Stomach (tissue), 9 donors: ENCODE data around the gene LINC00305. TPM values are rescaled to one million over a fixed set of nuclear protein-coding genes. Genes with fewer than 3 reads are reported as not detected.

Experiments
- DNase-seq, 2 donors: peaks; one replicate each; pipeline versions ENCODE4 v3.0.0 to v3.0.0-alpha.2; 2013 to 2019
- H3K27ac ChIP-seq, 5 donors: fragments of 200-600 bp in 4 of 5; sonication (generic) in 4 of 5; one replicate each; pipeline ENCODE4 v1.5.1; 2013 to 2019; ENCODE audit warnings: mild to moderate bottlenecking in 1 of 5, moderate library complexity in 1 of 5
- H3K27me3 ChIP-seq, 3 donors: fragments of 200-600 bp; sonication (generic); one replicate each; pipeline ENCODE4 v1.5.1; 2017 to 2019; ENCODE audit warnings: mixed run types in 1 of 3
- H3K36me3 ChIP-seq, 4 donors: fragments of 200-600 bp; sonication (generic); 1 replicate in 3 of 4; 2 replicates in 1 of 4; pipeline ENCODE4 v1.5.1; 2016 to 2019
- H3K4me1 ChIP-seq, 4 donors: fragments of 200-600 bp; sonication (generic); one replicate each; pipeline ENCODE4 v1.5.1; 2016 to 2019
- H3K4me3 ChIP-seq, 4 donors: fragments of 200-600 bp; sonication (generic) in 3 of 4; one replicate each; pipeline ENCODE4 v1.5.1; 2016 to 2019; ENCODE audit warnings: mild to moderate bottlenecking in 1 of 4
- H3K9me3 ChIP-seq, 4 donors: fragments of 200-600 bp; sonication (generic); one replicate each; pipeline ENCODE4 v1.5.1; 2016 to 2019
- EP300 ChIP-seq: sonication (generic); formaldehyde crosslinking; IDR thresholded peaks from one replicate; pipeline ENCODE4 v1.6.1; 2017; ENCODE audit warnings: antibody characterized with exemption
- POLR2A ChIP-seq, 4 donors: fragments of 450-650 bp; IDR thresholded peaks; one replicate each; pipeline ENCODE4 v1.6.1; 2016; ENCODE audit warnings: antibody characterized with exemption in 4 of 4, control low read depth in 2 of 4, mild to moderate bottlenecking in 1 of 4, moderate library complexity in 1 of 4
- POLR2AphosphoS5 ChIP-seq, 3 donors: sonication (generic); formaldehyde crosslinking; IDR thresholded peaks; one replicate each; pipeline ENCODE4 v1.6.1; 2016; ENCODE audit warnings: antibody characterized with exemption in 3 of 3
- WGBS, 5 donors: extraction: QIAGEN DNeasy Blood & Tissue Kit in 3 of 5; methylation state at CpG; one replicate each; pipeline versions ENCODE4 v1.1.5 to v1.1.7; 2013 to 2018; 5-methylcytosine and 5-hydroxymethylcytosine counted together
- intact Hi-C: fragments of 100-400 bp; cut with DNase I; formaldehyde crosslinking; loops from one replicate; pipeline ENCODE4 v1.15.1; 2023; ENCODE audit warnings: low total_unique reads
- polyA plus RNA-seq, 3 donors: library from polyadenylated mRNA; stranded (reverse); fragments of 200-250 nt; gene quantifications; one replicate each; pipeline ENCODE4 v1.2.3, GENCODE V29; 2013
- total RNA-seq, 5 donors: library from RNA; depleted of rRNA; stranded (reverse); fragments of >200 nt; gene quantifications; one replicate each; pipeline versions ENCODE4 v1.1.0 to v1.2.3, GENCODE V29; 2014 to 2016
- TF ChIP-seq, protein P1 (sequence below), 7 experiments: fragments of 450-650 bp in 4 of 7; fragments of 200-600 bp in 3 of 7; sonication (generic) in 3 of 7; IDR thresholded peaks; one replicate each; pipeline ENCODE4 v1.5.1; 2016 to 2019; ENCODE audit warnings: antibody characterized with exemption in 7 of 7, control low read depth in 2 of 7, mild to moderate bottlenecking in 1 of 7
- donor health status: healthy with polysubstance abuse.
- donor health status: Bipolar disorder and iron deficiency.
- donor health status: healthy.

Gene LINC00305
- total and polyA plus RNA-seq, 8 donors, result not detected

DNA sequence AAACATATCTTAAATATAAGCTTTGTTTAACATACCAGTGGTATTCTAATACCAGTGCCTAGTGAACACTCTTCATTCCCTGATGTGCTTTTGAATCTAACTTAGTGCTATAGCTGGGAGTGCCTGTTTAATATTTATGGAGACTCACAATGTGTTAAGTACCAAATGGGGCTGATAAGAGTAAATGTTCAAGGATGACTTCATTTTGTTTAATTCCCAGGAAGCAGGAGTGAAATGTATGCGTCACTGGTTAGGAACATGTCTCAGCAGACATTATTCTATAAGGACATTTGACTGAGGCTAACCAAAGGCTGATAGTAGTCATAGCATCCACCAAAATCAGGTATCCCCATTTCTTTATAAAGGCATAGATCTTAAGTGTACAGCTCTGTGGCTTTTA is 31.7 kb upstream of the LINC00305 start:
- Histone ChIP-seq H3K27me3 (no peaks in the 10 kb centered on the region), H3K9me3 (no peaks in the 10 kb centered on the region), H3K27ac (no peak overlapping the region), H3K4me3 (no peak overlapping the region), H3K4me1 (no peaks in the 10 kb centered on the region), H3K36me3 (no peaks in the 10 kb centered on the region)
- no peak for DNase-seq
- 58 to 72% (median 60%) methylated on average over 1 of the region's 1 CpG for WGBS, 5 donors
- no peak for TF ChIP-seq POLR2AphosphoS5 (IDR thresholded peaks at IDR 0.05)
- TF ChIP-seq POLR2A (IDR thresholded peaks at IDR 0.05), result no peak
- TF ChIP-seq EP300, result no peak
- TF ChIP-seq, protein P1, sequence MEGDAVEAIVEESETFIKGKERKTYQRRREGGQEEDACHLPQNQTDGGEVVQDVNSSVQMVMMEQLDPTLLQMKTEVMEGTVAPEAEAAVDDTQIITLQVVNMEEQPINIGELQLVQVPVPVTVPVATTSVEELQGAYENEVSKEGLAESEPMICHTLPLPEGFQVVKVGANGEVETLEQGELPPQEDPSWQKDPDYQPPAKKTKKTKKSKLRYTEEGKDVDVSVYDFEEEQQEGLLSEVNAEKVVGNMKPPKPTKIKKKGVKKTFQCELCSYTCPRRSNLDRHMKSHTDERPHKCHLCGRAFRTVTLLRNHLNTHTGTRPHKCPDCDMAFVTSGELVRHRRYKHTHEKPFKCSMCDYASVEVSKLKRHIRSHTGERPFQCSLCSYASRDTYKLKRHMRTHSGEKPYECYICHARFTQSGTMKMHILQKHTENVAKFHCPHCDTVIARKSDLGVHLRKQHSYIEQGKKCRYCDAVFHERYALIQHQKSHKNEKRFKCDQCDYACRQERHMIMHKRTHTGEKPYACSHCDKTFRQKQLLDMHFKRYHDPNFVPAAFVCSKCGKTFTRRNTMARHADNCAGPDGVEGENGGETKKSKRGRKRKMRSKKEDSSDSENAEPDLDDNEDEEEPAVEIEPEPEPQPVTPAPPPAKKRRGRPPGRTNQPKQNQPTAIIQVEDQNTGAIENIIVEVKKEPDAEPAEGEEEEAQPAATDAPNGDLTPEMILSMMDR (IDR thresholded peaks at IDR 0.05), result no peak
- intact Hi-C loops, result no loop called here

DNA sequence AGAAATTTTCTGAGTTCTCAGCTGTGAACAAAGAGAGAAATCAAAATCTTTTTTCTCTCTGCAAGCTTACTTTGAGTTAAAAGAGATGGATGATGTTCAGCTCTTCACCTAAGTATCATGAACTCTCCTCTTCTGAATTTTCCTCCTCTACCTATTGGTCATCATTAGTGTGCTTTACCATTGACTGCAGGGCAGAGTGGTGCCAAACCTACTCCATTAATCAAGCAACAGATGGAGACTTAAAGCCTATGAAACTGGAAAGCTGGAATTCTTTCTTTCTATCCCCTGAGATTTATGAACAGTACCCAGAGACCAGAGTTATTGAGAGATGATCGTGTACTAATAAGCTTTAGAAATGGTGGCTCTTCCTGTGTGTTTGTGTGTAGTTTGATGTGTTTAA is 31.3 kb upstream of the LINC00305 start:
- Histone ChIP-seq H3K27ac (no peak overlapping the region), H3K9me3 (no peaks in the 10 kb centered on the region), H3K27me3 (no peaks in the 10 kb centered on the region), H3K4me3 (no peak overlapping the region), H3K4me1 (no peaks in the 10 kb centered on the region), H3K36me3 (no peaks in the 10 kb centered on the region)
- WGBS, 5 donors, result 50 to 67% (median 63%) methylated on average over 1 of the region's 1 CpG
- TF ChIP-seq POLR2AphosphoS5 (IDR thresholded peaks at IDR 0.05) (no peak), EP300 (no peak), POLR2A (IDR thresholded peaks at IDR 0.05) (no peak)
- TF ChIP-seq, protein P1 (IDR thresholded peaks at IDR 0.05), result no peak
- no peak for DNase-seq
- intact Hi-C loops, result no loop called here

DNA sequence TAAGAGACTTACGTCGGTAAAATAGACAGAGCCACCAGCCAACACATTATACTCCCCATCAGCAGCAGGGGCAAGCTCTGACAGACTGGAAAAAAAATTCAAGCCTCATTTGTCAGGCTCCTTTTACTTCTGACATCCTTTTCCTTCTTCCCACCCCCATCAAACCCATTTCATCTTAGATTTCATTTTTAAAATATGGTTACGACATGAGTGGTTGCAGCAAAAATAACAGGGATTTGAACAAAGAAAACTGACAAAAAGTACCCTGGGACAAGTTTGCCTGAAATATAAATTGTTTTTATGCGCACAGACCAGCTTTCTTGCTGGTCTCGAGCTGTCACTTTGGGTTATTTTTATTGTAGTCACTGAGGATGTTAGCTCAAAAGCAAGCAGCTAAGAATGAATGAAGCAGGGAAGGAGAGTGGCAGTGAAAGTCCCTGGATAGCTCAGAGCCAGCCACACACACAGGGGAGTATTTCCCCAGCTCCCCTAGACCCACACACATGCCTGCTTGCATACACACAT is 30.7 kb upstream of the LINC00305 start:
- intact Hi-C loops, result no loop called here
- Histone ChIP-seq H3K4me3 (no peak overlapping the region), H3K9me3 (no peaks in the 10 kb centered on the region), H3K27me3 (no peaks in the 10 kb centered on the region), H3K36me3 (no peaks in the 10 kb centered on the region), H3K4me1 (no peaks in the 10 kb centered on the region), H3K27ac (no peak overlapping the region)
- DNase-seq, result no peak
- 72 to 86% (median 82%) methylated on average over 5 of the region's 5 CpGs for WGBS, 5 donors
- no peak for TF ChIP-seq POLR2A (IDR thresholded peaks at IDR 0.05)
- no peak for TF ChIP-seq POLR2AphosphoS5 (IDR thresholded peaks at IDR 0.05)
- TF ChIP-seq EP300, result no peak
- TF ChIP-seq, protein P1 (IDR thresholded peaks at IDR 0.05), result no peak

DNA sequence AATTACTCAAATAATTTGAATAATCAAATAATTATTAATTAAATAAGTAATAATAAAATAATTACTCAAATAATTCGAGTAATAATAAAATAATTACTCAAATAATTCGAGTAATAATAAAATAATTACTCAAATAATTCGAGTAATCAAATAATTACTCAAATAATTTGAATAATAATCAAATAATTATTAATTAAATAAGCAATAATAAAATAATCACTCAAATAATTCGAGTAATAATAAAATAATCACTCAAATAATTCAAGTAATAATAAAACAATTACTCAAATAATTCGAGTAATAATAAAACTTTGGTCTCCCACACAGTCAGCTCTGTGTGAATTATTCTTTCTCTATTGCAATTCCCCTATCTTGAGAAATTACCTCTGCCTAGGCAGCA is 30.0 kb upstream of the LINC00305 start:
- Histone ChIP-seq H3K27ac (no peak overlapping the region), H3K9me3 (no peaks in the 10 kb centered on the region), H3K4me3 (no peak overlapping the region), H3K27me3 (no peaks in the 10 kb centered on the region), H3K36me3 (no peaks in the 10 kb centered on the region), H3K4me1 (no peaks in the 10 kb centered on the region)
- intact Hi-C loops, result no loop called here
- WGBS, 5 donors, result 64 to 76% (median 66%) methylated on average over 5 of the region's 5 CpGs
- no peak for TF ChIP-seq EP300
- TF ChIP-seq, protein P1 (IDR thresholded peaks at IDR 0.05), result no peak
- TF ChIP-seq POLR2AphosphoS5 (IDR thresholded peaks at IDR 0.05), result no peak
- no peak for TF ChIP-seq POLR2A (IDR thresholded peaks at IDR 0.05)
- DNase-seq, result no peak
